ENCODE measurements around the gene STX8.

STX8 gene

GRCh38 chr17:9256751-9257629, 318.6 kb downstream of the STX8 start:
- DNase-seq: no peak

DNA sequence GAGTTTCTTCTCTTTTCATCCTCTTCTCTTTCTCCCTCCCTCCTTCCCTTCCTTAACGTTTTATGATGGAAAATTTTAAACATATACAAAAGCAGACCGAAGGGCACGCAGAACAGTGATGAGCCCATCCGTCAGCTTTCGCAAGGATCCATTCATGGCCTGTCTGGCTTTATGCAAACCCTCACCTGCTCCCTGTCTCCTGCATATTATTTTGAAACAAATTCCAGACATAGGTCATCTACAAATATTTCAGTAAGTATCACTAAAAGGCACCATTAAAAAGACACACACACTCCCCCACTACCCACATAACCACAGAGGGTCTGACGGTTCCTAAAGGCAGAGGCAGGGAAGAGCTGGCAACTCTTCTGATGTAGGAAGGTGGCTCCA, 319.3 kb downstream of the STX8 start:
- no peak for DNase-seq

- DNase-seq: no peak
Observed at GRCh38 chr17:9255833-9256232, 319.8 kb downstream of the STX8 start.

DNA sequence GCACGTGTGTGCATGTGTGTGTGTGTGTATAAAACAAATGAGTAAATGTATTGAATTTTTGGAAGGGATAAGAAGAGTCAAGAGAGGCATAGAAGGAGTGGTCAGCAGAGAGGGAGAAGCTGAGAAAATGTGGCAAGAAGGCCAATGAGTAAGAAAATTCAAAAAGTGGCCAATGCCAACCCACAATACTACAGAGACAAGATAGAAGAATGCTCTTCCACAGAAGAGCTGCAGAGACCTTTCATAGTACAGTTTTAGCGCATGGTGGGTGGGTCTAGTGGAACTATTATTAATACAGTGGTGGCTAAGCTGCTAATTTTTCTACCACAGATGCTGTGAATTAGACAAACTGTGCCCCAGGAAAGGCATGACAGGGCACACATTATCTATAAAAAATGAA, 320.8 kb downstream of the STX8 start:
- no peak for DNase-seq

DNA sequence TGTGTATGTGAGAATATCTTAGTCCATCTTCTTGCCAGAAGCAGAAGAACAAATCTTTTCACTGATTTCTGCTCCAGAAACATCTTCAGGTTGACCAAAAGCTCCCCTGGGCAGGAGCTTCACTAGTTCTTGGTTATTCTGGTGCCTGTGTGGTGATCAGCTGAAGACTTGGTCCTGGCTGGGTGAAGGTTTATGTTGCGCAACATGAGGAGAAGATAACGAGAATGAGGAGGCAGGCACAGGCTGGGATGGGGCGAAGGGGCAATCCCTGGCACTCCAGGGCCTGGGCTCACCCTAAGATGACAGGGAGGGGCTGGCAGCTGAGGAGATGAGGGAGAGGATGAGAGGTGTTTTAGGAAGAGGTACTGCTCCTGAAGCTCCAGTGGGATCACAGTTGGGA, 322.3 kb downstream of the STX8 start:
- DNase-seq: no peak

- DNase-seq: no peak
Observed at GRCh38 chr17:9251273-9251672, 324.3 kb downstream of the STX8 start.

GRCh38 chr17:9249245-9249953, 326.2 kb downstream of the STX8 start:
- DNase-seq: no peak

GRCh38 chr17:9247401-9247938, 328.1 kb downstream of the STX8 start:
- no peak for DNase-seq

DNA sequence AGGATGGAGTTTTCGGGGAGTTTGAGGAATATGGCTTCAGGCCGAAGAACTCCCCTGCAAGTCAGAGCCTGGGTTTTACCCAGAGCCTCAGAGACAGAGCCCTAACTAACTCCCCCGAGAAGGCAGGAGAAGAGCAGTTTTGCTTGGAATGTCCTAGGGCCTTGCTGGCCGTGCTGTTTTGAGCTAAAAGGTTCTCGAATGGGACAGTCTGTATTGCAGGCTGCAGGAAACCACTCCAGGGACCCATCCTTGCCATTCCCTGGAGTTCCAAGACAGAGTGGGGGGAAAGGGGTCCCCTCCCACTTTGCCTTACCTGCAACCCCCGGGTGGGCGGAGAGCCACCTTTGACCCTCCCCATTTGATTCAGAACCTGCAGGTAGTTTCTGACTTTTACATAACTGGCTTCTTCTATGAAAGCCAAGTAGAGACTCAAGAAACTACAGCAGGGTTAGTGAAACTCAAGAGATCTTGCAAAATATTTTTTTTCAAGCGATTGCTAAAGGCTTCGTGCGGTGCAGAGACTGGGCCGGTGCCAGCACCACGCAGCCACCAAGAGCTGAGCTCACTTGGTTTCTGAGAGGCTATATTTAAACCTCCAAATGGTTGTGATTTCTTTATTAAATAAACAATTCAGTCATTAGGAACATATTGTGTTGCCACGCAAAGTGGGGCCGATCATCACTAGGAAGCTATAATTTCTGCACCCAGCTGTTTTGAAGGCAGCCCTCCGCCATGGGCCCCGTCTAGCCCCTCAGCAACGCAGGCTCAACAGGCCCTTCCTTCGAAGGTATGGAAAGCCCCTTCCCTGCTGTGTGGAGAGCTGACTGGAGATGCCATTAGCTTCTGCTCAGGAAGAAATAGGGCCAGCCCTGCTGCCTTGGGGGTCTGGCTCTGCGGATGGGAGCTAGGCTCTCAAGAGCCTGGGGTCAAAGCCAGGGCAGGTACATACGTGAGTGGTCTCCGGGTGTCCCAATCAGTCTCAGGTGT, 331.3 kb downstream of the STX8 start:
- no peak for DNase-seq

- DNase-seq: no peak
Observed at GRCh38 chr17:9242983-9243382, 332.6 kb downstream of the STX8 start.

DNA sequence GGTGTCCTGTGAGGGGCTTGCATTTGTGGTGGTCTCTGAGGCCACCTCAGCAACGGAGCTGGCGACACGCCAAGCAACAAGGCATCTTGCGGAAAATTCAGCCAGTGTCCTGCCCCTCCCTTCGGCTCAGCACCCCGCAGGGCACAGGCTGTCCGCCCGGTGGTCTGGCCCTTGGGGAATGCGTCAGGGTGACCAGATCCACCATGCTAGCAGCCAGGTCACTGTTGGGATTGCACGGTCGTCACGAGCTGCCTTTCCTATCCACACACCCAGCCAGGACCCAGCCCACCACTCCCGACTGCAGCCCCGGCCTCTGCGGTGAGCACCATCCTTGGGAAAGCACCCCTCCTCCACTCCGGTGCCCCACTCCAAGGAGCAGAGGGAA, 333.1 kb downstream of the STX8 start:
- no peak for DNase-seq

DNA sequence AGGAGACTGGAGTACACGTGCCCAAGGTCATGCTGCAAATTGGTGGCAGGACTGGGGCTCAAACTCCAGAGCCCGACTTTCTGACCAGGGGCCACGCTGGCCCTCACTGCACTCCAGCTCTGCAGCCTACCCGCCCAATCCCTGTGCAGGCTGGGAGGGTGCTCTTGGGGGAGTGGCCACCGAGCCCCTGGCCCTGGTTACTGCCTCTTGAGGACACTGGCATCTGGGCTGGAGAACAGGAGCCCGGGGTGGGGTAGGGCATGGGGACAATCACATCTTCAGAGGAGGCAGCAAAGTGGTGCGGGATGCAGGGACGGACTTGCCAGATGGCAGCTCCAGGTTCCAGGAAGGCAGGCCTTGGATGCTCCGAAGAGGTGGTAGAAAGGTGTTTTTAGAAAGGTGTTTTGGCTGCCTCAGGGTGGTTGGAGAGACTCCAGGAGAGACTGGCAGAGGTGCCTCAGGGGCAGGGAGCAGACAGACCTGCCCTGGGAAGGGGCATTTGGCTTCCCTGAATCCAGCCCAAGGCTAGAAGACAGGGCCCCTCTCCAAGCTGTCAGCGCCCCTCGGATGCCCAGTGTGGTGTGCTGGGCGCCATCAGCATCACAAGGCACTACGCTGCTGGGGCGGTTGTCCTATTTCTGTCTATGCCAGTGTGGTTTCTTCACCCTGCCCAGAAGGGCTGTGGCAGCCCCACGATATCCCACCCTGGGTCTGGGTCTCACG, 333.7 kb downstream of the STX8 start:
- no peak for DNase-seq

DNA sequence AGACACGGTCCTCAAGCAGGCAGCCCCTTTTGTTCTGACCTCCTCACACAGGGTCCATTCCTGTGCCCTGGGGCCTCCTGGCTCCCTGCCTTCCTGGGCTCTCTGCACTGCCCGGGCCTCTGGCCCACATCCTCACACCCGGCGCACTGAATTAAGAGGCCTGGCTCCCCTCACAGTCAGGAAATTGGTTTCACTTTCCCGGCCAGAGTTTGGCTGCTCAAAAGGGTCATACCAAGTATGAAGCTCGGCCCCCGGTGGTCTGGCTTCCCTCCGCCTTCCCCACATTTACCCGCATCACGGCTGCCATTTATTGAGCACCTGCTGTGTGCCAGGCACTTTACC, 334.3 kb downstream of the STX8 start:
- DNase-seq: no peak

DNA sequence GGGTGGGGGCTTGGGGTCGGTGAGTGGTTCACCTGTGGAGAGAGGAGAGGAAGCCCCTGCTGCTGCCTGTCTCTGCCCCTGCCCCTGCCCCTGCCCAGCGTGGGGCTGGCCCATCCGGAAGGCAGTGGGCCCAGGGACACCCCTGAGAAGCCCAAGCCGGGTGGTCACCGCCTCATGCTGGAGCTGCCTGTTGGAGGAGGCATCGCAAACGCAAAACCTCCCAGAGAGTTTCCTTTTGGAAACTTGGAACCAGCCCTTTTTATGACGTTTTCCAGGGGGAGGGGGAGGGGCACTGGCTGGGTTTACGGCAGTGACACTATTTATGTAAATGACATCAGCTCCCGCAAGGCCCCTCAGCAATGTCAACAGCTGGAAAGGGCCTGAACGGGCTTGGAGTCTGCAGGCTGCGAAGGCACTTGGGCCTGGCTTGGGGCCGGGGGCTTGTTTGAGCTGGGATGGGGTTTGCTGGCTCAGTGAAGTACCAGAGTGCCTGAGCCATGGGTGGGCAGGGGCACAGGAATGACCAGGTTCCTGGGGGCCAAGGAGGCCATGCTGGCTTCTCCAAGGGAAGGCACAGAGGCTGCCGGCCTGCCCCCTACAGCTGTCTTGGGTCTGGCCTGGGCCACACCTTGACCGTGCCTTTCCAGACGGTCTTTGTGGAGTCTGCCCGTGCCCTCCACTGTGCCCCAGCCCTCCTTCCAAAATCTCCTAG, 334.8 kb downstream of the STX8 start:
- no peak for DNase-seq

DNA sequence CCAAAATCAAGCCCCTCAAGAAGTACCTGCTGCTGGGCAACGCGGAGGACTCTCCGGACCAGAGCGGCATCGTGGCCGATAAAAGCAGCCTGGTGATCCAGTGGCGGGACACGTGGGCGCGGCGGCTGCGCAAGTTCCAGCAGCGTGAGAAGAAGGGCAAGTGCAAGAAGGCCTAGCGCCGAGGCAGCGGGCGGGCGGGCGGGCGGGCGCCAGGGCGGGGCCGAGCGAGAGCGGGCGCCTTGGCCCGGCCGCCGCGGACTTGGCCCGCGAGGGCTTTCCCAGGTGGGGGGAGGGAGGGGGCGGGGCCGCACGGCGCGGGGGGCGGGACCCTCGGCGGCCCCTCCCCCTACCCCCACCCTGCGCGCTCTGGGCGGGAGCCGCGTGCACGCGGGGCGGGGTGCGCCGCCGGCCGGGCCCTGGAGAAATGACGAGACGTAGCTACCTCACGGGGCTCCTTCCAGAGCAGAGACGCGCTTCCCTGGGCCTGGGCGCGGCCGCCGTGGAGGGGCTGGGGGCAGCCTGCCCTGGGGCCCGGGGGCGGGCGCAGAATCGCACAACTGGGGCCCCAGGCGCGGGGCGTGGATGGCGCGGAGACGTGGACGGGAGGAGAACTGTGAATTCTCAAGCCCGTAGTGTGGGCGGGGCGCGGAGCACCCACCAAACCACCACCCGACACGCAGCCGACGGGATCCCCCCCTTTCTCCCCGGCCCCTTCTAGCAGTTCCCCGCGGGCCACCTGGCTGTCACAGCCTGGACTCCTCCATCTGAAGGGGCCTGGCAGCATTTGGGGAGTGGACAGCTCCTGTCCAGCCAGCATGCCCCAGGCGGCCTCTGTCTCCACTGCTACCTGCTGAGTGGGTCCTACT, 335.6 kb downstream of the STX8 start:
- DNase-seq: no peak

GRCh38 chr17:9239246-9239792, 336.3 kb downstream of the STX8 start:
- no peak for DNase-seq

DNA sequence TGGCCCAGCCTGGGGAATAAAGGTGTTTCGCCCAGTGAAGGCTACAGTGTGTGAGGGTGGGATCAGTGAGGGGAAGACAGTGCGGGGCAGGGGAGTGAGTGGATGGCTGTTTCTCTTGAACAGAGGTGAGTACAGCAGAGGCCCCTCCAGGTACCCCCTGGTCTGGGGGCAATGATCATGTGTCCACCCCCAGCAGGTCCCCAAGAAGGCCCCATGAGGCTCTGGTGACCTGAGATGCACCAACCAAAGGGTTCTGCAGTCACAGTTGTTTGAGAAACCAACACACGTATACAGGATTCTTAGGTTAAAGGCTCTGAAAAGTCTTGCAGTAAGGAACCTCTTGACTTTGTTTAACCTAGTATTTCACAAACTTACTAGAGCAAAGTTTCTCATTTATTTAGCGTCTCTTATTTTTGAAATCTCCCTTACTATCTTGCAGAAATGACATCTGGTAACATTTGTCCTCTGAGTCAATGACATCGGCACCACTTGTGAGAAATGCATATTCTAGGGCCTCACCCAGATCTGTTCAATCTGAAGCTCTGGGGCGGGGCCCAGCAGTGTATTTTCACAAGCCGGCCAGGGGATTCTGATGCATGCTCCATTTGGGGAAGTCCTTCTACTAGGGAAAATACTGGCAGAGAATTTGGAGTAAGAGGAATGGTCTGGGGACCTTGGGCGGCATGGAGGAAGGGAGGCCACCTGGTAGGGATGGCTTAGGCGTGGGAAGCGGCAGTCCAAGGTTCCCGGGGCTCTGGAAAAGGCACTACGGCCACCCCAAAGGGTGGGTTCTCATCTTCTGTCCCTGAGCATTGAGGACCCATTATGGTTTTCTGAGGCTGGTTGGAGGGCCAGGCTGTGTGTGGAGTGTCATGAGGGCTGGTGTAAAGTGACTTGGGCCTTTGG, 337.0 kb downstream of the STX8 start:
- DNase-seq: no peak

DNA sequence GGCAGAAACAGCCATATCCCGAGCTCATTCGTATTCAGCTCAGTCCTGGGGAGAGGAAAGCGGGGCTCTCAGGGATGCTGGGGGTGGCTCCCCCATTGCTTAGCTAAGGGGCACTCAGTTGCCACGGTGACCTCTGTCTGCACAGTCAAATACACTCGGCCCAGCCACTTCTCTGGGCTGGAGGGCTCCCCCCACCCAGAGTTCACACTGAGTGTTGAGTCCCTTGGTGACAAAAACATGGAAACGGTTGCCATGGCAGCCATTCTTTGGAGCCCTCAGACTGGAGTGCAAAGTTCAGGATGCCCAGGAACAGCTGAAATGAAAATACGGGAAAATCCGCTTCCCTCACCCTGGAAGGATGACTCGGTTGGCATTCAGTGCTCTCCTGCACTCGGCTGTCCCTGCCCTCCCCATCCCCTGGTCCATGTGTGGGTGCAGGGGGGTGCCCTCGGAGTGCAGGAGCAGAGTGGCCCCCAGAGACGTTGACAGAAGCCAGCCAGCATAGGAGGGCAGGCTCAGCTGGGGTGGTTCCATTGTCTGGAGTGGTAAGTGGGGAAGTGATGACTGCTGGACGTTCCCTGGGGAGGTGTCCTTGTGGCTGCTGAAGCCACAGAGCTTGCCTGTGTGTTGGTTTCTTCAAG, 337.8 kb downstream of the STX8 start:
- no peak for DNase-seq

GRCh38 chr17:9237053-9237410, 338.6 kb downstream of the STX8 start:
- no peak for DNase-seq

All from NCI-H2171 treated with DMSO at 0.1 percent for 48 hours (cell line).